ENCODE data around the gene GUK1. TPM values are rescaled to one million over a fixed set of nuclear protein-coding genes. Genes with fewer than 3 reads are reported as not detected.

Gene GUK1
- total and polyA plus RNA-seq, 2 of the 4 experiments (the other 2 are of a cell fraction), result 465 to 548 TPM

DNA sequence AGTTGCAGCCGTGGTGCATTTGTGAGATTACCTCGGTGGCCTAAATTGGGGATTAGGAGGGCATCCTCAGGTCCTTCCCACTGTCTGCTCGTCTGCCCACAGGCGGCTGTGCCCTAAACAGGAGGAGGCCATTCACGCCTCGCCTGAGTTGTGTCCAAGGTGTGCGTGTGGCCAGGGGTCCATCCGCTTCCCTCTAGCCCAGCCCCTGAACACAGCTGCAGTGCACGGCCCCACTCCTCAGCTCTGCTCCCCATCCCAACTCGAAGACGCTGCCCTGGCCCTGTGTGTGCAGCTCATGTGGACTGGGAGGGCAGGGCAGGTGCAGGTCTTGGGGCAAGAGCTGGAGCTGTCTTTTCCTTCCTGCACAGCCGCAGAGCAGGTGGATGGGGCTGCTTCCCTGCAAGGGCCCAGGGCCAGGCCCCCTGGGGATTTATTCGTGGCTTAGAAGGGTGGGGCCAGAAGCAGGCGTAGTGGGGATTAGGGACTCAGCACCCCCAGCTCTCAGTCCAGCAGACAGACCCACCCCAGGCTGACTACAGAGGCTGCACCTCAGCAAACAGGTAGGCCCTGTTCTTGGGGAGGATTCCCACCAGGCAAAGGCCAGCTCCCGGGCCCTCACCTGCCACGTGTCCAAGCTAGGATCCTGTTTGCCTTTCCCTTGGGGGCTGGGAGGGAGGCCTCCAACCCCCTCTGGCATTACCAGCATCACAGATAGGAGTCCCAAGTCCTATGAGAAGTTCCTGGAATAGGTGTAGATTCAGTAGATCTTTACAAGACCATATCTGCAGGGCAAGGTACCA lies 4.3 kb downstream of the GUK1 start:
- intact Hi-C loops (cut with micrococcal nuclease) (loop anchor here (5.0 kb wide), 1 partner anchor 42 kb away; the partner anchor contains the start of gene C1orf35), in situ Hi-C loops (cut with MboI; ENCODE audit: low sequenced_read_pairs) (no loop called here), dilution Hi-C loops (cut with HindIII; ENCODE audit: low sequenced_read_pairs, unreplicated experiment) (no loop called here)
- Histone ChIP-seq H2AK9ac (replicated peaks; ENCODE audit: low read depth, low read length, poor library complexity) (no peak overlapping the region), H2BK120ac (ENCODE audit: low read depth, low read length) (no peak overlapping the region), H3K79me1 (ENCODE audit: low read depth in 1 of 2, low read length in 2 of 2) (peaks cover 0 to 73% of the 10 kb centered on the region in 2 experiments; a peak in 2 of 4 replicates), H3K4ac (ENCODE audit: low read depth, low read length) (no peak overlapping the region), H3K14ac (replicated peaks; ENCODE audit: low read depth, low read length) (no peak overlapping the region), H2AK5ac (ENCODE audit: low read depth, low read length) (no peak overlapping the region), H2BK15ac (ENCODE audit: low read depth, low read length) (no peak overlapping the region), H3K9me3 (ENCODE audit: control insufficient read depth, insufficient read depth, low read length) (no peaks in the 10 kb centered on the region), H3K4me1 (ENCODE audit: control insufficient read depth, insufficient read depth, low read length) (peaks cover 22% of the 10 kb centered on the region), H3K27me3 (ENCODE audit: control insufficient read depth, insufficient read depth, low read length) (no peaks in the 10 kb centered on the region), H3K56ac (ENCODE audit: extremely low read depth, insufficient read depth, low read length) (no peak overlapping the region), H3K9ac (ENCODE audit: low read depth, low read length) (no peak overlapping the region), H4K20me1 (ENCODE audit: insufficient read depth, low read length) (peaks cover 67% of the 10 kb centered on the region), H3K23ac (ENCODE audit: low read depth, low read length) (no peak overlapping the region), H3K4me2 (ENCODE audit: low read depth, low read length) (no peak overlapping the region), H4K5ac (ENCODE audit: low read depth, low read length) (no peak overlapping the region), H4K8ac (ENCODE audit: low read depth in 2 of 2, low read length in 2 of 2) (no peak overlapping the region), H3K36me3 (ENCODE audit: control insufficient read depth, insufficient read depth, low read length) (peaks cover 15% of the 10 kb centered on the region), H3K27ac (ENCODE audit: insufficient read depth, low read length) (no peak overlapping the region), H2AFZ (replicated peaks; ENCODE audit: low read length, poor library complexity) (no peak overlapping the region), H2BK20ac (ENCODE audit: low read depth, low read length) (no peak overlapping the region), H3K9me1 (ENCODE audit: insufficient read depth, low read length) (peaks cover 24% of the 10 kb centered on the region), H4K91ac (ENCODE audit: insufficient read depth, low read depth, low read length) (no peak overlapping the region), H2BK5ac (ENCODE audit: low read depth, low read length, poor library complexity, severe bottlenecking) (no peak overlapping the region), H3K4me3 (ENCODE audit: insufficient read depth, low read depth, low read length) (no peak overlapping the region), H3K18ac (ENCODE audit: low read depth, low read length) (no peak overlapping the region)
- ATAC-seq (ENCODE audit: low read depth) (no peak), DNase-seq (no peak)
- ChIA-PET POLR2A (ENCODE audit: unreplicated experiment) (no interaction called here), CTCF (no interaction called here)
- TF ChIP-seq BHLHE40 (IDR thresholded peaks at IDR 0.05; ENCODE audit: low read depth, low read length) (no peak), CHD1 (IDR thresholded peaks at IDR 0.05; ENCODE audit: low read depth, low read length) (no peak), FOS (IDR thresholded peaks at IDR 0.05; ENCODE audit: low read depth, low read length) (no peak), NFE2L2 (IDR thresholded peaks at IDR 0.05; ENCODE audit: low read depth, low read length) (no peak), POLR2A (IDR thresholded peaks at IDR 0.05; ENCODE audit: low read depth, low read length) (no peak), MXI1 (IDR thresholded peaks at IDR 0.05; ENCODE audit: borderline replicate concordance, low read depth, low read length) (no peak), SMC3 (IDR thresholded peaks at IDR 0.05; ENCODE audit: low read depth, low read length) (no peak), RAD21 (IDR thresholded peaks at IDR 0.05; ENCODE audit: low read length) (no peak), CEBPB (IDR thresholded peaks at IDR 0.05; ENCODE audit: low read depth, low read length) (no peak), MAFK (IDR thresholded peaks at IDR 0.05; ENCODE audit: low read depth, low read length) (no peak)
- TF ChIP-seq, protein P1, sequence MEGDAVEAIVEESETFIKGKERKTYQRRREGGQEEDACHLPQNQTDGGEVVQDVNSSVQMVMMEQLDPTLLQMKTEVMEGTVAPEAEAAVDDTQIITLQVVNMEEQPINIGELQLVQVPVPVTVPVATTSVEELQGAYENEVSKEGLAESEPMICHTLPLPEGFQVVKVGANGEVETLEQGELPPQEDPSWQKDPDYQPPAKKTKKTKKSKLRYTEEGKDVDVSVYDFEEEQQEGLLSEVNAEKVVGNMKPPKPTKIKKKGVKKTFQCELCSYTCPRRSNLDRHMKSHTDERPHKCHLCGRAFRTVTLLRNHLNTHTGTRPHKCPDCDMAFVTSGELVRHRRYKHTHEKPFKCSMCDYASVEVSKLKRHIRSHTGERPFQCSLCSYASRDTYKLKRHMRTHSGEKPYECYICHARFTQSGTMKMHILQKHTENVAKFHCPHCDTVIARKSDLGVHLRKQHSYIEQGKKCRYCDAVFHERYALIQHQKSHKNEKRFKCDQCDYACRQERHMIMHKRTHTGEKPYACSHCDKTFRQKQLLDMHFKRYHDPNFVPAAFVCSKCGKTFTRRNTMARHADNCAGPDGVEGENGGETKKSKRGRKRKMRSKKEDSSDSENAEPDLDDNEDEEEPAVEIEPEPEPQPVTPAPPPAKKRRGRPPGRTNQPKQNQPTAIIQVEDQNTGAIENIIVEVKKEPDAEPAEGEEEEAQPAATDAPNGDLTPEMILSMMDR (conservative IDR thresholded peaks at IDR 0.05; ENCODE audit: low read depth, low read length), result no peak
- TF ChIP-seq, protein P2, sequence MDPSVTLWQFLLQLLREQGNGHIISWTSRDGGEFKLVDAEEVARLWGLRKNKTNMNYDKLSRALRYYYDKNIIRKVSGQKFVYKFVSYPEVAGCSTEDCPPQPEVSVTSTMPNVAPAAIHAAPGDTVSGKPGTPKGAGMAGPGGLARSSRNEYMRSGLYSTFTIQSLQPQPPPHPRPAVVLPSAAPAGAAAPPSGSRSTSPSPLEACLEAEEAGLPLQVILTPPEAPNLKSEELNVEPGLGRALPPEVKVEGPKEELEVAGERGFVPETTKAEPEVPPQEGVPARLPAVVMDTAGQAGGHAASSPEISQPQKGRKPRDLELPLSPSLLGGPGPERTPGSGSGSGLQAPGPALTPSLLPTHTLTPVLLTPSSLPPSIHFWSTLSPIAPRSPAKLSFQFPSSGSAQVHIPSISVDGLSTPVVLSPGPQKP (IDR thresholded peaks at IDR 0.05; ENCODE audit: borderline replicate concordance, low read depth, low read length), result no peak
- TF ChIP-seq, protein P3, sequence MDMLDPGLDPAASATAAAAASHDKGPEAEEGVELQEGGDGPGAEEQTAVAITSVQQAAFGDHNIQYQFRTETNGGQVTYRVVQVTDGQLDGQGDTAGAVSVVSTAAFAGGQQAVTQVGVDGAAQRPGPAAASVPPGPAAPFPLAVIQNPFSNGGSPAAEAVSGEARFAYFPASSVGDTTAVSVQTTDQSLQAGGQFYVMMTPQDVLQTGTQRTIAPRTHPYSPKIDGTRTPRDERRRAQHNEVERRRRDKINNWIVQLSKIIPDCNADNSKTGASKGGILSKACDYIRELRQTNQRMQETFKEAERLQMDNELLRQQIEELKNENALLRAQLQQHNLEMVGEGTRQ (IDR thresholded peaks at IDR 0.05; ENCODE audit: low read depth, low read length), result no peak
- 80% methylated on average over 2 of the region's 16 CpGs; no CpG with 5 or more reads in 1 of the 2 experiments for WGBS, 2 experiments (ENCODE audit: extremely low coverage in 2 of 2, insufficient read length in 1 of 2)
- BruUV-seq (replicated peaks), result no TSS peak
